ENCODE measurements around the gene PDE3A.

The PDE3A gene

DNA sequence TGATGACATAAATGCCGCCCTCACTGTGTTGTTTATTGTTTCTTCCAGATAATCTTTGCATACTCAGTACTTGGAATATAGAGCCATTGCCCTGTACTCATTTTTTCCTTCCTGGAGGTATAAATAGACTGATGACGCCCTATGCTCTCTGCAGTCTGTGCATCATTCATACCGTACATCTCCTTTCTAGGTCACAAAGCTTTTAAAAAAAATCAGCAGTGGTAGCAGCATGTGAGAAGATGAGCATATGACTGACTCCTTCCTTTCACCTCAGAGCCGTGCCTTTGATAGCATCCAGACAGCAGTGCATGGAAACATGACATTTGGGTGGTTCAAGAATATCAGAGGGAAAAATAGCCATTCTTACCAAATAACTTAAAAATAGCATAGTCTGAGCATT is 77.3 kb downstream of the PDE3A start:
- H3K27ac ChIP-seq = no peak overlapping the region

GRCh38 chr12:20446836-20447235 is 78.5 kb downstream of the PDE3A start:
- no peak overlapping the region for H3K27ac ChIP-seq
- TF ChIP-seq, protein P1, sequence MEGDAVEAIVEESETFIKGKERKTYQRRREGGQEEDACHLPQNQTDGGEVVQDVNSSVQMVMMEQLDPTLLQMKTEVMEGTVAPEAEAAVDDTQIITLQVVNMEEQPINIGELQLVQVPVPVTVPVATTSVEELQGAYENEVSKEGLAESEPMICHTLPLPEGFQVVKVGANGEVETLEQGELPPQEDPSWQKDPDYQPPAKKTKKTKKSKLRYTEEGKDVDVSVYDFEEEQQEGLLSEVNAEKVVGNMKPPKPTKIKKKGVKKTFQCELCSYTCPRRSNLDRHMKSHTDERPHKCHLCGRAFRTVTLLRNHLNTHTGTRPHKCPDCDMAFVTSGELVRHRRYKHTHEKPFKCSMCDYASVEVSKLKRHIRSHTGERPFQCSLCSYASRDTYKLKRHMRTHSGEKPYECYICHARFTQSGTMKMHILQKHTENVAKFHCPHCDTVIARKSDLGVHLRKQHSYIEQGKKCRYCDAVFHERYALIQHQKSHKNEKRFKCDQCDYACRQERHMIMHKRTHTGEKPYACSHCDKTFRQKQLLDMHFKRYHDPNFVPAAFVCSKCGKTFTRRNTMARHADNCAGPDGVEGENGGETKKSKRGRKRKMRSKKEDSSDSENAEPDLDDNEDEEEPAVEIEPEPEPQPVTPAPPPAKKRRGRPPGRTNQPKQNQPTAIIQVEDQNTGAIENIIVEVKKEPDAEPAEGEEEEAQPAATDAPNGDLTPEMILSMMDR (conservative IDR thresholded peaks at IDR 0.05) = no peak
- no peak for TF ChIP-seq ZFX (IDR thresholded peaks at IDR 0.05)

More for the DNA sequence above, 77.3 kb downstream of the PDE3A start:
- TF ChIP-seq, protein P1 (conservative IDR thresholded peaks at IDR 0.05) = no peak
- no peak for TF ChIP-seq ZFX (IDR thresholded peaks at IDR 0.05)

GRCh38 chr12:20448781-20449180 is 80.4 kb downstream of the PDE3A start:
- TF ChIP-seq ZFX (IDR thresholded peaks at IDR 0.05) = no peak
- TF ChIP-seq, protein P1 (conservative IDR thresholded peaks at IDR 0.05) = no peak
- H3K27ac ChIP-seq = no peak overlapping the region

DNA sequence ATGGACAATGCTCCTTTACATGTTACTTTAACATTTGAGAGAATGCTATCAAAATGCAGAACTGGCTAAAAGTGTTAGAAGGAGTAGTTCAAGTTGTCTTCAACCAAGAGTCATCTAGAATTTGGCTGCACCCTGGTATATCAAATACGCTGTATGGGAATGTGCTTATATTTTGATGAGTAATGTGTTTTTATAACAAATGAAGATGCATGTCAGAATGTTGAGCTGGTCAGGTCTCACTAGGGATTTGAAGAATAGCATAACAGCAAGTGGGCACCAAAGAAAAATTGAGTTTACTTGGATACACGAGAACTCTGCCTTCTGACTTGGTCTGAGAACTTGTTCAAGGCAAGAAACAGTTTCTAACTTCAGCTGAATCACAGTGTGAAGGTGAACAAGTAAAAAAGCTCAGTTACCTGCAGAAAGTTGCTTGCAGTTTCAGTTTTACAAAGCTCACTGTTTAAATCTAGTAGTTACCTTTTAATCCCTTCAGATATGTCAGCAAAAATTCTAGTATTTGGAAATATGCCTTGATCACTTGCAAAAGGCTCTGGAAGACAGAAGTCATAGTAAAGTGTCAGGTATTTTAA is 82.3 kb downstream of the PDE3A start:
- H3K27ac ChIP-seq = no peak overlapping the region
- TF ChIP-seq ZFX (IDR thresholded peaks at IDR 0.05) = no peak
- TF ChIP-seq, protein P1 (conservative IDR thresholded peaks at IDR 0.05) = no peak

- H3K27ac ChIP-seq = no peak overlapping the region
- TF ChIP-seq, protein P1 (conservative IDR thresholded peaks at IDR 0.05) = no peak
- no peak for TF ChIP-seq ZFX (IDR thresholded peaks at IDR 0.05)
These were observed 83.4 kb downstream of the PDE3A start for GRCh38 chr12:20451761-20452160.

- no peak overlapping the region for H3K27ac ChIP-seq
These were observed 84.2 kb downstream of the PDE3A start for GRCh38 chr12:20452496-20453010.

GRCh38 chr12:20453756-20454310 is 85.5 kb downstream of the PDE3A start:
- TF ChIP-seq, protein P1 (conservative IDR thresholded peaks at IDR 0.05) = no peak
- no peak for TF ChIP-seq ZFX (IDR thresholded peaks at IDR 0.05)
- H3K27ac ChIP-seq = no peak overlapping the region

More at GRCh38 chr12:20452496-20453010, 84.2 kb downstream of the PDE3A start:
- no peak for TF ChIP-seq ZFX (IDR thresholded peaks at IDR 0.05)
- TF ChIP-seq, protein P1 (conservative IDR thresholded peaks at IDR 0.05) = no peak
